ACC112 (cell line): ENCODE results near the gene GOLGA6A.
"Not testable (repeated sequence)": the region's sequence is repeated elsewhere in the genome, so short reads cannot be mapped to it uniquely, and the experiment has no call there.

Source experiments
- H2AFZ ChIP-seq: fragments of 200-600 bp; sonication (generic); one replicate; pipeline ENCODE4 v1.6.0; 2017; ENCODE audit warnings: antibody characterized with exemption, low read length; ENCODE audit not compliant: unreplicated experiment
- H3K27ac ChIP-seq: fragments of 200-600 bp; sonication (generic); 2 replicates; pipeline ENCODE4 v1.5.1; 2014; ENCODE audit warnings: low read depth, mild to moderate bottlenecking, antibody characterized with exemption, low read length, moderate library complexity
- H3K27me3 ChIP-seq: fragments of 200-600 bp; sonication (generic); 2 replicates; pipeline ENCODE4 v1.6.1; 2014; ENCODE audit warnings: mild to moderate bottlenecking, antibody characterized with exemption, low read length, moderate library complexity, mixed read lengths; ENCODE audit not compliant: insufficient read depth
- H3K36me3 ChIP-seq: fragments of 200-600 bp; sonication (generic); 2 replicates; pipeline ENCODE4 v1.6.1; 2016; ENCODE audit warnings: mild to moderate bottlenecking, antibody characterized with exemption, low read length, moderate library complexity, mixed read lengths; ENCODE audit not compliant: insufficient read depth
- H3K4me1 ChIP-seq: fragments of 200-600 bp; sonication (generic); one replicate; pipeline ENCODE4 v1.6.1; 2016; ENCODE audit warnings: low read length, mixed read lengths; ENCODE audit not compliant: insufficient read depth, unreplicated experiment, control insufficient read depth
- H3K4me3 ChIP-seq: fragments of 200-600 bp; sonication (generic); 2 replicates; pipeline ENCODE4 v1.5.1; 2014; ENCODE audit warnings: mild to moderate bottlenecking, low read depth, low read length
- H3K79me2 ChIP-seq: fragments of 200-600 bp; sonication (generic); one replicate; pipeline ENCODE4 v1.6.0; 2016; ENCODE audit warnings: low read length; ENCODE audit not compliant: control insufficient read depth, unreplicated experiment, insufficient read depth

The GOLGA6A gene

GRCh38 chr15:74082450-74082849 is at the start of gene GOLGA6A:
GOLGA6A (minus strand) TSS chr15:74082550; CDS start chr15:74082509, 41 bp downstream.
- H3K79me2 ChIP-seq, H3K27ac ChIP-seq, H3K4me1 ChIP-seq, H3K4me3 ChIP-seq, H3K36me3 ChIP-seq, H2AFZ ChIP-seq, H3K27me3 ChIP-seq: not testable (repeated sequence)

- Histone ChIP-seq H3K27me3 (peaks cover 71% of the 10 kb centered on the region), H3K4me3 (no peak overlapping the region), H3K79me2 (no peaks in the 10 kb centered on the region), H2AFZ (no peak overlapping the region), H3K4me1 (peaks cover 7% of the 10 kb centered on the region), H3K36me3 (no peaks in the 10 kb centered on the region), H3K27ac (no peak overlapping the region)
Observed at GRCh38 chr15:74131628-74132413, 49.5 kb upstream of the GOLGA6A start.

GRCh38 chr15:74130849-74131627 is 48.7 kb upstream of the GOLGA6A start:
- no peaks in the 10 kb centered on the region for H3K36me3 ChIP-seq
- no peaks in the 10 kb centered on the region for H3K79me2 ChIP-seq
- peaks cover 71% of the 10 kb centered on the region for H3K27me3 ChIP-seq
- H3K4me3 ChIP-seq: 0 out of 2 replicates have a peak overlapping the region, but pooled peaks have one; percentile 56
- no peak overlapping the region for H3K27ac ChIP-seq
- H2AFZ ChIP-seq: no peak overlapping the region
- H3K4me1 ChIP-seq: peaks cover 5% of the 10 kb centered on the region

DNA sequence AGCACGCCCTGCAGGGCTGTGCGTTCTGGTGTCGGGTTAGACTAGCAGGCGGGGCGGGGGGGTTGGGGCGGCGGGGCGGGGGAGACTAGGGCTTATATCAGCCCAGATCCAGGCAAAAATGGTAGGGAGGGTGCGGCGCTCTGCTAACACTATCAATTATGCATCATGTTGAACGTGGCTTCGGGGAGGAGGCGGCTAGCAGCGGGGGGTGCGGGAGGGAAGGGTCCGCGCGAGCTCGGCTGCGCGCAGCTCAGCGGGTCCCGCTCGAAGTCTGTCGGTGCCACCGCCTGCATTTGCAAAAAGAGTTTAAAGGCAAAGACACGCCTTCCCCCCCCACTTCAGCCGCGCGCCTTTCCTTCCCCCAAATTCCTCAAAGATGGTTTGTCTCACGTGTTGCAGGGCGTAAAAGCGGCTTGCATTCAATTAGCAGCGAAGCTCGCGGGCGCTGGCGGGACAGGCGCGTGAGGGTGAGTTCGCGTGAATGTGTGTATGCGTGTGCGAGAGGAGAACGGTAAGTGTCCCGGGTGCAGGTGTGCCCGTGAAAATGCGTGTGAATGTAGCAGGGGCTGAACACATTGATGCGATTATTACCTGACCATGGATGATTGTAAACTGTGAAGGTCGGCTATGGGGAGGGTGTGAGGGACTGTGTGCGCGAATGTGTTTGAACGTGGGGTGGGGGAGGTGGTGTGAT is 48.0 kb upstream of the GOLGA6A start, which contains the start of gene ISLR2:
Gene ISLR2 (plus strand): TSS at position 432 of the 694 bp plus-strand sequence. CDS start 2,169 bp downstream, outside the sequence.
- peaks cover 74% of the 10 kb centered on the region for H3K27me3 ChIP-seq
- H3K4me3 ChIP-seq: peak within 1 kb of the TSS; percentile 56
- H2AFZ ChIP-seq: peak within 1 kb of the TSS; percentile 7
- H3K79me2 ChIP-seq: no peaks in the 10 kb centered on the region
- no peaks in the 10 kb centered on the region for H3K36me3 ChIP-seq
- no peak within 1 kb of the TSS for H3K27ac ChIP-seq
- peaks cover 5% of the 10 kb centered on the region for H3K4me1 ChIP-seq

DNA sequence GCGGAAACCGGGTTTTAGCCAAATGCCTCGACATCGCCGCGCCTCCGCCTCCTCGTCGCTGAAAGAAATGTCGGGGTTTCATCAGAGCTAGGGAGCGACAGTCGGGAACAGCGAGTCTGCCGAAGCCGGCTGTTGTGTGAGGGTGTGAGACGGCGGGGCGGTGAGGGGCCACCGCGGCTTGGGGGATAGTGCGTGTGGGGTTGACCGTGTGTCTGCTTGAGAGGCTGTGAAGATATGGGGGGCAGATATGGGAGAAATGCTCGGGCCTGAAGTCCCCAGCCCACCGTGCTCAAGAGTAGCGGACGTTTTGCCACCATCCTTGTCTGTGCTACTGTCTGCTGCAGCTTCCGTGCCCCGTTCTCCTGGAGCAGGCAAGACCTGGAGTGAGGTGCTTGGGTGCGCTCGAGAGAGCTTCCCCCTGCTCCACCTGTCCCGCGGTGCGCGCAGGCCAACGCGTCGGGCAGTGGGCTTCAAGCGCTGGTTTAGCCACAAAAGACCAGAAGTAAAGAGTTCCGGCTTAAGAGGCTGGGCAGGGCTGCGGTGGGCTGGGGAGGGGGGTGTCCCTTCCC is 47.3 kb upstream of the GOLGA6A start:
- H3K36me3 ChIP-seq: no peaks in the 10 kb centered on the region
- H2AFZ ChIP-seq: peak overlapping the region; percentile 7
- H3K27me3 ChIP-seq: peaks cover 81% of the 10 kb centered on the region
- H3K27ac ChIP-seq: no peak overlapping the region
- H3K79me2 ChIP-seq: no peaks in the 10 kb centered on the region
- peaks cover 5% of the 10 kb centered on the region for H3K4me1 ChIP-seq
- H3K4me3 ChIP-seq: peak overlapping the region; percentile 41

DNA sequence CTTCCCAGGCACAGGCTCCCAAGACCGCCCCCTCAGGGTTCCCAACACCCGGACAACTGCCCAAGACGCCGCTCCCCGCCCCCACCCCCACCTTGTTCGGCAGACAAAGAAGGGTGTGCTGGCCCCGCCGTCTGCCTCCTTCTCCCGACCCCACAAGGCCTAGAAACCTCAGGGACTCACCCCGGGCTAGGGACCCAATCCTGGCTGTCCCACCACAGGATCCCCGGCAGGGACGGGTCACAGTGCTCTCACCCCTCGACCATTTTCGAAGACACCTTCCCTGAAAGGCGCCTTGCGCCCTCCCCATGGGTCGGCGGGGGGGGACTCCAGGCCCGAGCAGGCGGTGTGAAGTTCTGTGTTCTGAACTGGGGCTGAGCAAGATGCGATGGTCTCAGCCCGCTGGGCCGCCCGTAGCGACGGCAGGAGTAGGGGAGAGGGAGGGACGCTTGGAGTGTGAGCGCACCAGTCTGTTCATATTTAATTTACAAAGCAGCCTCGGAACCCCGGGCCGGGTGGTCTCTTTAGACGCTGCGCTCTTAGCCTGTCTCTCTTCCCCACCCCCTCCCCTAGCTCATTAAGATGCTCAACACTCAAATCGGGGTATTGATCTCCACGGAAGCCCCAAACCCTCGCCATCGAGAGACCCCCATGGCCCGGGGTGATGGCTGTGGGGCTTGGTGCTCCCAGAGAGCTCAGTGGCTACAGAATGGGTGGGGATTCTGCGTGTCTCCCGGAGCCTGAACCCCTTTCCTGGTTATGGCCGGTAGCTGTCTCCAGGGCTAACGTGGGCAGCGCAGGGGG is 46.6 kb upstream of the GOLGA6A start:
- no peak overlapping the region for H2AFZ ChIP-seq

DNA sequence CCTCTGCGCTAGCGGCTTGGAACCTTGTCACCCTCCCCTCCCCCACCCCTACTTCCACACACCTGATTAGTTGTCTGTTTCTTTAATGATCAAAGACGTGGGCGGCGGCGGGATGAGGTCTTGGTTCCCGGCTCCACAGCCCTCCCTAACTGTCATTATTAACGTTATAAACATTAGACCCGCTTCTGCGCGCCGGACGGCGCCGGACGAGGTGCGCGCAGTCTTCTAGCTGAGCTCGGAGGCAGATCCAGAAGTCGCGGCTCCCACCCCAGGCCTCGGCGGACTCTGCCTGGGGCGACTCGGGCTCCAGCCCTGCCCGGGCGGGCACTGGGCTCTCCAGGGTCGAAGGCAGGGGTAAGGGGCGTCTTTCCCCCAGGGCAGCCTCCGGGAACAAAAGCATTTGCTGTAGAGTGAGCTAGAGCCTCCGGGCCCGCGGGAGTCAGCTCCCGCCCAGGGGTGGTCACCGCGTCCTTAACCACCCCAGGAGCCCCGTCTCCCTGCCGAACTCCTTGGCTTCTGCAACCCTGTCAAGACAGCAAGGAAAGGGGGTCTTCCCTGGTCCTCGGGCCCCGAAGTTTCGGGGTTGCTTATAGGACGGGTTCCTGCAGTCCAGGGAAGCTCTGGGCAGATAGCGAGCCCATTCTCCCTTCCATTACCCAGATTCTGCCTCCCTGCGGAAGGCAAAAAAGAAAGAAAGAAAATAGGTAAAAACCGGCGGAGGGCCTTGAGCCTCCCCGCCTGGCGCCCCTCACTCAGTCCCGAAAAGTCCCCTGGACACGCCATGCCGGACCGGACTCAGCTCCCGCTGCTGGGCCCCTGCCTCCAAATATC is 45.8 kb upstream of the GOLGA6A start:
- peak overlapping the region; percentile 21 for H2AFZ ChIP-seq
- no peak overlapping the region for H3K27ac ChIP-seq
- no peaks in the 10 kb centered on the region for H3K36me3 ChIP-seq
- H3K4me3 ChIP-seq: peak overlapping the region; percentile 71
- H3K27me3 ChIP-seq: peaks cover 82% of the 10 kb centered on the region
- peaks cover 5% of the 10 kb centered on the region for H3K4me1 ChIP-seq
- H3K79me2 ChIP-seq: no peaks in the 10 kb centered on the region

More for the DNA sequence above, 46.6 kb upstream of the GOLGA6A start:
- H3K4me1 ChIP-seq: peaks cover 5% of the 10 kb centered on the region
- no peak overlapping the region for H3K27ac ChIP-seq
- peaks cover 83% of the 10 kb centered on the region for H3K27me3 ChIP-seq
- H3K79me2 ChIP-seq: no peaks in the 10 kb centered on the region
- no peaks in the 10 kb centered on the region for H3K36me3 ChIP-seq
- H3K4me3 ChIP-seq: peak overlapping the region; percentile 41

DNA sequence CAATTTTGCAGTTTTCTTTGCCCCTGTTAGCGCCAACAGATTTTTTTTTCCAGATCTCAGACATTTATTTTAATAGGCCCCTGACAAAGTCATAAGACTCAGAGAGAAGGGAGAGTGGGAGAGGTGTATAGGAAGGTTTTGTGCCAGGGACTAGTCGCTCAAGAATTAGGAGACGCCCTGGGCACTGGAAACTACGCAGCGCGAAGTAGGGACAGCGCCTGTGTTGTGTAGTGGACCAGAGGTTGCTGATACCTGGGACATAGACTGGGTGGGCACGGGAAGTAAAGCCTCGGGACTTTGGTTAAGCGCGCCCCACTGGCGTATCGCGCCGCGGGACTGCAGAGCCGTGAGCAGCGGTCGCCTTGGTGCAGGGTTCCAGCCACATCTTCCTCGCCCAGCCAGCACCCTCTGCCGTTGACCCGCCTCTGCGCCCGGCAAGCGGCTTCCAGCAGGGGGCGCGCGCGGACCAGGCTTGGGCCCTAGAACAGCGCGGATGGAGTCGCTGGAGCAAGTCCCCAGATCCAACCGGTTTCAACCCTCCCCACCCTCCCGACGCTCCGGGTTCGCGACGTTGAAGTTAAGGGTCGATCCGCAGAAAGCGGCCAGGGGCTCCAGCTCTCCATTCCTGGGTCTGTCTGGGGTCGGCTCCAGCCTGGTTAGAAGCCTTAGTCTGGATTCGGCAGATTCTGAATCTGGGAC is 45.1 kb upstream of the GOLGA6A start:
- Histone ChIP-seq H2AFZ (peak overlapping the region; percentile 21), H3K36me3 (no peaks in the 10 kb centered on the region), H3K79me2 (no peaks in the 10 kb centered on the region), H3K27ac (no peak overlapping the region), H3K4me3 (peak overlapping the region; percentile 71), H3K4me1 (peaks cover 5% of the 10 kb centered on the region), H3K27me3 (peaks cover 78% of the 10 kb centered on the region)

DNA sequence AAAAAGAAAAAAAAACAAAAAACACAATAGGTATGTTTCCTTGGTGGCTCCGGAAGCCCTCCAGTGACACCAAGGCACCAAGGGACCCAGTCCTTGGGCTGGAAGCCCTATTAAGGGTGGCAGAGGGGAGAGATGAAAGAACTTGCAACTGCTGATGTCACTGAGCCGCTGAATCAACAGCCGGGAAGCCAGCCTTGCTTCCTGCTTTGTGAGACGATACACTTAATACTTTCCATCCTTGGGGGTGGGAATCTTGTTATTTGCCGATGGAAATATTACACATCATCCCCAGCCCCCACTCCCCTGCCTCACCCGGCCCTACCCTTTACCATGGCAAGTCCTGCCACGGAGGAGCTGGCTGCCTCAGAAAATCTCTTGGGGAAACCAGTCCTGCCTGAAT is 42.4 kb upstream of the GOLGA6A start:
- peaks cover 5% of the 10 kb centered on the region for H3K4me1 ChIP-seq
- no peak overlapping the region for H2AFZ ChIP-seq
- H3K27ac ChIP-seq: no peak overlapping the region
- H3K79me2 ChIP-seq: no peaks in the 10 kb centered on the region
- H3K27me3 ChIP-seq: peaks cover 70% of the 10 kb centered on the region
- no peak overlapping the region for H3K4me3 ChIP-seq
- H3K36me3 ChIP-seq: no peaks in the 10 kb centered on the region
